HG02852 (cell line): ENCODE measurements around the gene FAM163A.
"Not testable (repeated sequence)": the region's sequence is repeated elsewhere in the genome, so short reads cannot be mapped to it uniquely, and the experiment has no call there.

ENCODE experiments used
- ATAC-seq: cut with Tn5 transposase; IDR thresholded peaks from one replicate; pipeline ENCODE4 v1.9.1; 2021; ENCODE audit warnings: mild to moderate bottlenecking, moderate library complexity; ENCODE audit not compliant: unreplicated experiment

FAM163A gene

GRCh38 chr1:179831852-179832699 is 89.0 kb downstream of the FAM163A start:
- no peak for ATAC-seq

GRCh38 chr1:179836686-179837445 is 93.8 kb downstream of the FAM163A start:
- not testable (repeated sequence) for ATAC-seq

- ATAC-seq: no peak
Measured at GRCh38 chr1:179840107-179840506, 97.0 kb downstream of the FAM163A start.

GRCh38 chr1:179848233-179848632 is 105.1 kb downstream of the FAM163A start:
- ATAC-seq: no peak

- no peak for ATAC-seq
Measured at GRCh38 chr1:179853102-179853501, 110.0 kb downstream of the FAM163A start.

- ATAC-seq: not testable (repeated sequence)
Measured at GRCh38 chr1:179855831-179856230, 112.7 kb downstream of the FAM163A start.

GRCh38 chr1:179856296-179856695 is 113.2 kb downstream of the FAM163A start:
- no peak for ATAC-seq

GRCh38 chr1:179857009-179857408 is 113.9 kb downstream of the FAM163A start:
- ATAC-seq: no peak

- ATAC-seq: no peak
Measured at GRCh38 chr1:179860652-179861051, 117.6 kb downstream of the FAM163A start.

- no peak for ATAC-seq
Measured at GRCh38 chr1:179865377-179865776, 122.3 kb downstream of the FAM163A start.
